ENCODE data around the gene SETBP1.
"Not testable (repeated sequence)": the region's sequence is repeated elsewhere in the genome, so short reads cannot be mapped to it uniquely, and the experiment has no call there.

The SETBP1 gene

GRCh38 chr18:44795241-44795640 is 114.6 kb downstream of the SETBP1 start:
- DNase-seq: no peak

- DNase-seq: no peak
Observed at GRCh38 chr18:44796429-44797428, 116.0 kb downstream of the SETBP1 start.

GRCh38 chr18:44798433-44799048 is 117.9 kb downstream of the SETBP1 start:
- DNase-seq: no peak

- DNase-seq: no peak
Observed at GRCh38 chr18:44799382-44799906, 118.8 kb downstream of the SETBP1 start.

- DNase-seq: no peak
Observed at GRCh38 chr18:44799907-44800421, 119.3 kb downstream of the SETBP1 start.

GRCh38 chr18:44800766-44801165 is 120.1 kb downstream of the SETBP1 start:
- not testable (repeated sequence) for DNase-seq

- DNase-seq: peak; percentile 1
Observed at GRCh38 chr18:44801781-44802180, 121.1 kb downstream of the SETBP1 start.

GRCh38 chr18:44802508-44802907 is 121.8 kb downstream of the SETBP1 start:
- no peak for DNase-seq

GRCh38 chr18:44803019-44803650 is 122.4 kb downstream of the SETBP1 start:
- no peak for DNase-seq

- DNase-seq: no peak
Observed at GRCh38 chr18:44804033-44804432, 123.3 kb downstream of the SETBP1 start.

- DNase-seq: no peak
Observed at GRCh38 chr18:44805176-44805575, 124.5 kb downstream of the SETBP1 start.

- no peak for DNase-seq
Observed at GRCh38 chr18:44805643-44806042, 125.0 kb downstream of the SETBP1 start.

GRCh38 chr18:44807766-44808165 is 127.1 kb downstream of the SETBP1 start:
- DNase-seq: no peak

- DNase-seq: no peak
Observed at GRCh38 chr18:44811572-44812125, 131.0 kb downstream of the SETBP1 start.

GRCh38 chr18:44812426-44812825 is 131.7 kb downstream of the SETBP1 start:
- no peak for DNase-seq

GRCh38 chr18:44813586-44813985 is 132.9 kb downstream of the SETBP1 start:
- DNase-seq: no peak

- no peak for DNase-seq
Observed at GRCh38 chr18:44815108-44815507, 134.4 kb downstream of the SETBP1 start.

- no peak for DNase-seq
Observed at GRCh38 chr18:44816050-44816449, 135.4 kb downstream of the SETBP1 start.

GRCh38 chr18:44816477-44816876 is 135.8 kb downstream of the SETBP1 start:
- DNase-seq: no peak

- no peak for DNase-seq
Observed at GRCh38 chr18:44817831-44818473, 137.3 kb downstream of the SETBP1 start.

GRCh38 chr18:44818668-44819403 is 138.1 kb downstream of the SETBP1 start:
- DNase-seq: no peak

Measured in HCEC 1CT (cell line).